ENCODE data around the gene COLEC12.

Gene COLEC12
- total RNA-seq: 0 reads per million in 3 experiments

DNA sequence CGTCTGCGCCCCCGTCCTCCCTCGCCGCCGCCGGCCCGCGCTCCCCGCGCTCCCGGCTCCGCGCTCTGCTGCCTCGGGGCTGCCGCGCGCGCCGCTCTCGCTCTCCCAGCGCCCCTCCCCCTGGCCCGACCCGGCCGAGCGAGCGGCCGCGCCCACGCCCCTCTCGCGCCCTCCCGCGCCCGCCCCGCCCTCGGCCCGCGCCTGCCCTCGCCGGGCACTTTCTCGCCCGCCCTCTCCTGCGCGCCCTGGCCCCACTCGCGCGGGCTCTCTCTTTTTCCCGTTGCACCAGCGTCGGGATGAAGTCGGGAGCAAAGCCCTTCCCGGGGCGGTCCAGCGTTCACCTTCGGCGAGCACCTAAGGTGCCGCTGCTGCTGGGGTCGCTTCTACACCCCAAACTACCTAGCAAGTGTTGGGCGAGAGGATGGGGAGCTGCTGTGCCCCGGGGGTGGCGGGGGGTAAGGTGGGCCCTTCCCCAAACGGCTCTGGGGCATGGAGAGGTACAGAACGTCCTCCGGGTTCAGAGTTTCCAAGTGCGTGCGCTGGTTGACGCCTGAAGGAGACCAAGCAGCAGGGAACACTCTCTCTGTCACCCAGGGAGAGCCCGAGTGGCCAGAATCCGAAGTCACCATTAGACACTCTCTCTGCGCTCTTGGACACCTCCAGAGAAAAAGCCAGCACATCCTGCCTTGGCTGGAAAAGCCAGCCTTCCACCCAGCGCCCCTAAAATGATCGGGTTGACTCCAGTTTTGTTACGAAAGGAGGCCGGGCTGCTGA, at the start of gene COLEC12:
Gene COLEC12, minus strand, starts transcription at position 70 of the 774 bp plus-strand sequence. CDS start 187 bp downstream, outside the sequence.
- DNase-seq: no peak

DNA sequence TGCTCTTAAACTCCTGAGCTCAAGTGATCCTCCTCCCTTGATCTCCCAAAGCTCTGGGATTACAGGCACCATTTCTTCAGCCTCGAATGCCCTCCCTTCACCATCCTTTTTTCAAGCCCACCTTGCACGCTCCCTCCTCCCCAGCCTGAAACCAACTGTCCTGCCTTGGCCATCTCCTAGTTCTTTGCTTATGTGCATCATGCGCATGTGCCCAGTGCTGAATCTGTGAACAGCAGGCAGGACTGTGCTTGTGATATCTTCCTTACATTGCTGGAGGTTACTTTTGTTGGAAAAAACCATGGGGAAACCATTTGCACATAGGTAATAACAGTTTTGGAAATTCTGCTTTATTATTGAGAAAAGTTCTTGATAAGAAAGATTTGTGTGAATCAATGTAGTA, 49.5 kb upstream of the COLEC12 start:
- no peak for DNase-seq

DNA sequence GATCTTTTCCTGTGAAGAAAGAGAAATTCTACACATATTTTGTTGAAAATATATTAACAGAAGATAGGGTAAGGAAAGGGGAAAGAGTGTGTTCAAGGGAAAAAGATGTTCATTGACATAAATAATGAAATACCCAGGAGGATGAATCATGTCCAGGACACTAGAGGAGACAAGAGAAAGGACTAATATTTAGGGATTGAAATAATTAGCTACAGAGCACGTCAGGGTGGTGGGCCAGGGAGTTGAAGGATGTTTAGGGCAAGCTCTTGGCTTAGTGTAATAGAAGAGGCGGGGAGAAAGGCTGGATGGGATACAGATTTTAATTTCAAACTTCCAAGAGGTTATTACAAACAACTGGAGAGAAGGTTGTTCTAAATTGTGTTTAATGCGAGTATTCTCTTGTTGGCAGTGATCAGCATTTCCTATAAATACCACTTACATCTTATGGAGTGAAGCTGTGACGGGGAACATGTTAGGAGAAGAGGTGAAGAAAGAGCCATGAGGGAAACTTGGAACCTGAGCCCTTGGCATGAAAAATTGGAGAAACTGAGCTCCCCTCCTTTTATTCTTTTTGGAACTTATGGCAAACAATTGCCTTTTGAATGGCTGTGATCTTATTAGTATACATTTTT, 43.1 kb upstream of the COLEC12 start:
- DNase-seq: no peak

DNA sequence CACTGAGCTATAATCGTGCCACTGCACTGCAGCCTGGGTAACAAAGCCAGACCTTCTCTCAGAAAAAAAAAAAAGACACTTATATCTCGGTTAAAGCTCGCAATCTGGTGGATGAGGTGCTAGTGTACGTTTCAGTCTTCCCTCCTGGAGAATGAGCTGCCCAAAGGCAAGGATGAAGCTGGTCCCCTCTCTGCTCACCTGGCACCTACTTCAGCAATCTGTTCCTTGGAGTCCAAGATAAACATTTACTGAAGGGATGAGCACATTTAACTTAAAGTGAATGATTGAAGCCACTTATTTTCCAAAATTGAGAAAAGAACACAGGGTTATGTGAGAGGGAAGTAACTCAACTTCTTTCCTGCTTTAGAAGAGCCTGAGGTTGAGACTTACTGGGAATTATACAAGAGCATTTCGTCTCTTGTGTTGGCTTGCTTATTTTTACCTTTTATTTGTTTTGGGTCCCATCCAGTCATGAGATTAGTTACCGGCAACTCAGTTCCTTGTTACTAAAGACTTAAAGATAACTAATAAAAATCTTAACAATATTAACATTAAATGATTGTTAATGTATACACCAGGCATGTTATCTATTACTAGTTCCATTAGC, 33.6 kb upstream of the COLEC12 start:
- DNase-seq: no peak

DNA sequence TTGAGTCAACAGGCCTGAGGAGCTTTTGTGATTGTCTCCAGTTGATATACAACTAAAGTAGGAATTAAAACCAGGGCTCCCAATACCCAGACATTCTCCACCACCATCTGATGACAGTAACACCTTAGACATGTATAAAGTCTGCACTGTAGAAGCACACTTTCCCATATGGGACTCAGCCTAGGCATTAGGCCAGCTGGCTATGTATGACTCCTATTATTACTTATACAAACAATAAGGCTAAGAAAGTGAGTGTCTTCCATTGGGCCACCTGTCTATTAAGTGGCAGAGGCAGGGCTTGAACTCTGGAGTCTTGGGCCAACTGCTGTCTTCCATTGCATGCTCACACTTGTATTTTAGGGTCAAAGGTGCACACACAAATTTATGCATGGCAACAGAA, 32.1 kb upstream of the COLEC12 start:
- DNase-seq: no peak

DNA sequence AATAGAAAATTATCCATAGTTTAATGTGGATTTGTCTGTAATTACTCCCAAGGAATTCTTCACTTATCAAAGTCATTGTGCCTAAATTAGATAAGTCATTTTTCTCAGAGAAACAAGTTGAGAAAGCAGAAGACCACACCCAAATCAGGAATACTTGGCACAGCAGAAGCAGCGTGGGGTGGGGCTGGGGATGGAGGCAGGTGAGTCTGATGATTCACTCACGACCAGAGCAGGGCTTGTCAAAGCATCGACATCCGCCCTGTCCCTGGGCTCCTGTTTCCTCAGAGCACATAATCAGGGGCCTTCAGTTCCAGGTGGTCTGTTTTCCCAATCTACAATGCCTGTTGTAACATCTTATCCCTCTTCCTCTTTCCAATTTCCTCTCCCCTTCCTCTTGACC, 31.5 kb upstream of the COLEC12 start:
- DNase-seq: no peak

DNA sequence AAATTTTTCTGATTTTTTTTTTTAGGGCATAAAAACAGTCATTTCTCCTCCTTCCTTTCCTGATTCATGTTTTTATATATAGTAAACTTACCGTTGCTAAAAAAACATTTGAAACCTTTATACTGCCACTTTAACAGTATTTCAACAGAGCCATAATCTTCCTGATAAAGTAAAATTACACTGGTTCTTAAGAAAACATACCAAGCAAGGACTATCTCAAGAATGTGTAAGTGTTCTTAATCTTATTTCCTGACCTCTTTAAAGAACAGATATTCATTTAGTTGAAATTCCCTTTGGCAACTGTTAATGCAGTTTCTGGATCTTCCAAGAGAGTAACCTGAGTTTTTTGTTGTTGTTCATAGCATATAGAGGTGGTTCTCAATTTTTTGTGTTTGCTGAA, 26.6 kb upstream of the COLEC12 start:
- no peak for DNase-seq

DNA sequence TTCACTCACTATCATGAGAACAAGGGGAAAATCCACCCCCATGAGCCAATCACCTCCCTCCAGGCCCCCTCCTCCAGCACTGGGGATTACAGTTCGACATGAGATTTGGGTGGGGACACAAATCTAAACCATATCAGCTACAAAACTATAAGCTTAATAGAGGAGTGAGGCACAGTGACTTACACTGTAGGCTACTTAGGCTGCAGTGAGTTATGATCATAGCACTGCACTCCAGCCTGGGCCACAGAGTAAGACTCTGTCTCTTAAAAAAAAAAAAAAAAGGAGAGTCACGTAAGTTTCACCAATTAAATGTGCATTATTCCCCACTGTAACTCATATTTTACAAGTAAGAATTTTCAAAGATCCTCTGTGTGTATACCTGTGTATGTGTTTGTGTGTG, 26.2 kb upstream of the COLEC12 start:
- no peak for DNase-seq

DNA sequence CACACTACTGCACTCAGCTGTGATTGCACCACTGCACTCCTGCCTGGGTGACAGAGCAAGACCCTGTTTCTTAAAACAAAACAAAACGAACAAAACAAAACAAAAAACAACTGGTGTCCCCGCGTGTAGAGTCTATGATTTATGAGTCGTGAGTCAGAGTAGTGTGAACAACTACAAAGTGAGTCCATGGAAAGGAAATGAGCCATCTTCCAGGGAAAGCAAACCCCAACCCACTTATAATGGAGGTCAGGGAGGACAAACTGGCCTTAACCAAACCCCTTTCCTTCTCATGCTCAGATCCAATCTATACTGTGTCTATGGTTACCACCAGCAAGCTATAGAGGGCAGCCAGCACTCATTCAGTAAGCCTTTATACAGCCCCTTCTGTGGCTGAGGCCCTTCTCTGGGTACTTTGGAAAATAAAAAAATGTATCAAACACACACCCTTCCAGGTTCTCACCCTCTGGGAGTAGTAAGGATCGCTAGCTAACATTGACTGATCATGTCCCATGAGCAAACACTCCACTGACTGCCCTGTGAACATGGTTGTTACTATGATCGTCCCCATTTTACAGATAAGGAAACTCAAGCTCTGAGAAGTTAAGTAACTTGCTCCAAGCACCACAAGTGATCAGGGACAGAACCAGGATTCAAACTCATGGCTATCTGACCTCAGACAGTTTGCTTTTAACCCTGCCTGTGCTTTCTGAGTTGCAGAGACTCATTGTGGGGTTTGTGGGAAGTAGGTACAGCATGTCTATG, 24.7 kb upstream of the COLEC12 start:
- DNase-seq: no peak

DNA sequence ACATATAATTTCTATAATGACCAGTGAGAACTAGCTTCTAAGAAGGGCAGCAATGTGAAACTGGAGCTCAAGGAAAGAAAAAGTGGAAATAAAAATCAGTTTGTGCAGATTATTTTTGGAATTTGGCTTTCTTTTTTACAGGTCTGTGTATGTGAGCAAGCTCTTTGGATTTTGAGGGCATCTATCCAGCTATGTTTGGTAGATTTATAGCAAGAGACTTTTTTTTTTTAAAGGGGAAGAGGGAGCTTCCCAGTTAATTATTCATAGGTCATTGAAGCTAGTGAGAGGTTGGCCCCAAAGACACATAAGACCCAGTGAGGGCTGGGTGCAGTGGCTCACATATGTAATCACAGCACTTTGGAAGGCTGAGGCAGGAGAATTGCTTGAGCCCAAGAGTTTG, 24.0 kb upstream of the COLEC12 start:
- no peak for DNase-seq

DNA sequence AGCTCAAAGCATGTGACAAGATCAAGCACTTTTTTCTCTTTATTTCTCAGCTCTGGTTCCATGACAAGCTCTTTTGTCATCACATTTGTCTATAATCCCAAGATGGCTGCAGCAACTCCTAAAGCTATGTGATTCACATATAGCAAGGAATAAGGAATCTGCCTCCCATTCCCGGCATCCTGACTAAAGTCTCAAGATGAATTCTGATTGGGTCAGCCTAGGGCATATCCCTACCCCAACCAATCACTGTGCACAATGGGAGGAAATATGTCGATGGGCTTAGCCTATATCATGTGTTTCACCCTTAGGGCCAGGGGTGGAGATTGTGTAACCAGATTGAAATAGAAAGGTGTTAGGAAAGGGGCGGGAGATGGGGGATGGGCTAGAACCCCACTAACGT, 23.1 kb upstream of the COLEC12 start:
- no peak for DNase-seq

DNA sequence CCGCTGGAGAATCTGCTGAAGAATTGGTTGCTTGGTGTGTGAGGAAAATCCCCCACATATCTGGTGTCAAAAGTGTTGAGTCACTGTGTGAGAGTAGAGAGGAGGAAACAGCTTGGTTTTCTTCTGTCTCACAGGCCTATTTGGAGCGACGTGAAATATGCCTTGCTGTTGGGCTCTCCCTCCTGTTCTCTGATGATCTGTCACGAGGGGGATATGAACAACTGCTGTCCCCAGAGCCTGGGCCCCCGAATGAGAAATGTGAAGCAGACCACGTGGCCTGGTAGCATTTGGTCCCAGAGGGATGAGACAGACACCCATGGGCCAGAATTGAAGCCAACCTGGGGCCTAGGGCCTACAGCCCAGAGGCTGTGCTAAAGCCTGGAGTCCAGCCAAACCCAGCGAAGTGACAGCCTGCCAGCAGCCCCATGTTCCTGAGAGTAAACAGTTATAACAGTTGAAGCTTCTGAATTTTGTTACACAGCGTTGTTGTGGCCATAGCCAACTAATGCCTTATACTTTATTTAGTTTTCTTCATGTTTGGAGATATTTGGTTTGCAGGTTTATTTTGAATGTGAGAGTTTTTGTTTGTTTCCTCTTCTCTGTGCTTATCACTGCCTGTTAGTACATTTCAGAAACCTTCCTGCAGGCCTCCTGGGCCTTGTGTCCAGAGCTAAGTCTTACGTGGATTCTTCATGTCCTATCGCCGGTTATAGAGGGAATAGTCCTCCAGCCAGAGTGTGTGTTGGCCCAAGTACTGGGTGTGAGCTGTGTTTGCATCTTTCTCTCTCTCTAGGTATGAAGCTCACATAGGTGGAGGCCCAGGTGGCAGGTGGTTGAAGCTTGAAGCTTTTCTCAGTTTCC, 18.7 kb upstream of the COLEC12 start:
- no peak for DNase-seq

DNA sequence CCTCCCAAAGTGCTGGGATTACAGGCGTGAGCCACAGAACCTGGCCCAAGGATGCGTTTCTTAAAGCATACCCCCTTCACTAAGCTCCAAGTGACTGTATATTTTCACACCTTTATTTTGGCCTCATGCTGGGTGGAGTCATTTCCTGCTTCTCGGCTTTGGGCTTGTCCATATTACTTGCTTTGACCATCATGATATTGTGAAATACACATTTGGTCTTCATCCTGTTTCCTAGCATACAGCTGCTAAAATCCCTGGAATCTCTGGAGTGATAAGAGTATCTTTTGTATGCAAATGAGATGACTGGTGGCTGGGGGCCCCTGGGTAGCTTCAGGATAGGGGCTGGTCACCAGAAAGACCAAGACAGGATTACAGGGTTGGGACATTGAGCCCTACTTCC, 17.6 kb upstream of the COLEC12 start:
- DNase-seq: no peak

DNA sequence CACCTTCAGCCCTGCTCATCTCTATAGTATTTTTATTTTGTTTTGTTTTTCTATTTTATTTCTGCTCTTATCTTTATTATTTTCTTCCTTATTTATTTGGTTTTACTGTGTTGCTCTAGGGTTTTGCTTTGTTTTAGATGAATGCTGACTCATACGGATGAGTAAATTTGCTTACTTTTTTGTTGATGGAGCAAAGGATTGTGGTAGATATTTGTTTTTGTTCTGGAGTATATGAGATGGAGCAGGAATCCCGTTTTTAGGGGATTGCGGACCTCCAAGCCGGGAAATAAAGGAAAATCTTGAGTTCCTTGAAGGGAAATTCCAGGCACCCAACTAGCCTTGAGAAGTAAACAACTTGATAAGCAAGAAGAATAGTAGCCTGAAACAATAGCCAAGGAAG, 15.3 kb upstream of the COLEC12 start:
- no peak for DNase-seq

DNA sequence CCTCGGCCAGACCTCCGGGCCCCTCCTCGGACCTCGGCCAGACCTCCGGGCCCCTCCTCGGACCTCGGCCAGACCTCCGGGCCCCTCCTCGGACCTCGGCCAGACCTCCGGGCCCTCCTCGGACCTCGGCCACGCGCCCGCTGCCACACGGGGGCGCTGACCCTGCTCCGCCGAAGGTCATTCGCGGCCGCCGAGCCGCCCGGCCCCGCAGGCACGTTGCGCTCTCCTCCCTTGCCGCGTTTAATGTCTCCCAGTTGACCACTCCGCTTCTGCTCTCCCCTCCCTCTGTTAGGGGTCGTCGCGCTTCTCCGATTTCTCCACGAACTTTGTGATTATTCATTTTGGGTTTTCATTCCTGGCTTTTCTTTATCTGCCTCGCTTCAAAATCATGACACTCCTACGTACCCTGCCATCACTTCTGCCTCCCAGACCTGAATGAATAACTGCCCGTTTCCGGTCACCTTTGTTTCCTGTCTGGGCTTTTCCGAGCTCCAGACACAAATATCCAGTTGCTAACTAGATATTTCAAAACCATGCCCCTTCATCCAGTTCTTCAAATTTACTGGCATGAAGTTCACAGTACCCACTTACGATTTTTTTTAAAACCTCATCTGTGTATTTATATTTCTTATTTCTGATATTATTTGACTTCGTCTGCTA, 14.8 kb upstream of the COLEC12 start:
- no peak for DNase-seq

DNA sequence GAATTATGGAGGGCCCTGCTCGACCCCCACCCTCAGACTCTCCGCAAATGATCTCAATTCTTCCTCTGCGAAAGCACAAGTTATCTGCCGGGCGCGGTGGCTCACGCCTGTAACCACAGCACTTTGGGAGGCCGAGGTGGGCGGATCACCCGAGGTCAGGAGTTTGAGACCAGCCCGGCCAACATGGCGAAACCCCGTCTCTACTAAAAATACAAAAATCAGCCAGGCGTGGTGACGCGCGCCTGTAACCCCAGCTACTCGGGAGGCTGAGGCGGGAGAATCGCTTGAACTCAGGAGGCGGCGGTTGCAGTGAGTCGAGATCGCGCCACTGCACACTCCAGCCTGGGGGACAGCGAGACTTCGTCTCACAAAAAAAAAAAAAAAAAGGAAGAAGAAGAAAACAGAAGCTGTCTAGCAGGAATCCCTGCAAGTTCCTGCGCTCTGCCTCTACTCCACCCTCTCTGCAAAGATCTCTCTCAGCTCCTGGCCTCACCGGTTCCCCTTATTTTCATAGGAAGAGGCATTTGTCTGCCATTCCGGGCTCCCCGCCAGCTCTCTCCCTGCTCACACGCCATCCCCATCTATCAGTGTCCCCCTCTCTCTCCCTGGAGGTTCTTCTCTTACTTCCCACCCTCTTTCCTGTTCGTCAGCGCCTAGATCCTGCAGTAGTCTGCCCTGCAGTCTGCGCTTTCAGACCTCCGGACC, 13.5 kb upstream of the COLEC12 start:
- no peak for DNase-seq

DNA sequence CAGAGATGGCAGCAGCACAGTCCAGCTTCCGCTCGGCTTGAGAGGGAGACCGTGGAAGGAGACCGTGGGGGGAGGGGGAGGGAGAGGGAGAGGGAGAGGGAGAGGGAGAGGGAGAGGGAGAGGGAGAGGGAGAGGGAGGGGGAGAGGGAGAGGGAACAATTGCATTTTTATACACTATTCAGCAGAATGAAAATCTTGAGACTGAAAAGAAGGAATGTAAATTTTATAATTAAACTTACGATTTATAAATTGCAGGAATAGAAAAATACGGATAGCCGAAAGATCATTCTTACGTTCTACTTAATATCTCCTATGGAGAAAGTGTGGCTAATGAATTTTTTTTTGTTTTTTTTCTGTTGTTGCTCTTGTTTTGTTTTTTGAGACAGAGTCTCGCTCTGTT, 12.5 kb upstream of the COLEC12 start:
- DNase-seq: no peak

DNA sequence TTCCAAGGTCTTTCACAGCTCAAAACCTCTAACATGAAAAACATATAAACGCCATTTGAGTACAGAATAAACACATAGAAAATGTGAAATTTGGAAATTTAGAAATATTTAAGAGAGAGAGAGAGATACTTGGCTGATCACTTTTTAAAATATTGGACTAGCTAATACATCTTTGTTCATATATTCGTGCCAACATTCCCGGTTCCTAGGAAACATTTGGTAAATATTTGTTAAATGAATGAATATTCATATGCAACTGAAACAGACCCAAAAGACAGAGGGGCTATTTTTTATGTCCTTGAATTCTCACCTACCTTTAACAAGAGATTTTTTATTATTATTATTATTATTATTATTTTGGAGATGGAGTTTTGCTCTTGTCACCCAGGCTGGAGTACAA, 8.3 kb upstream of the COLEC12 start:
- no peak for DNase-seq

DNA sequence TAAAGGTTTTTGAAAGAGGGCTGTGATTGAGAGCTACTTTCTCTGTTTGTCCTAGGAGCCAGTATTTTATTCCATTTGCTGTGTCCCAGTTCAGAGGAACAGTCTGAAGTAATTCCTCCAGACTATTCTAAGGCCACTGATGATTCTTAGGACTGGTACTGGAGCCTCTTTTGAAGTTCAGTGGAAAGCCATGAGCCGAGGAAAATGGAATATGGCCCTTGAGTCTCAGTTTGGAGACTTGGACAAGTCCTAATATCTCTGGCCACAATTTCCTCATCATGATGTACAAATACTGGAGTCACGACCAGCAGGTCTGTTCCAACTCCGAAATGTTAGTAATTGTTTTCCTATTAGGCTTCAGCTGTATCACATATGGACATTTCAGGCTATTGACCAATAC, 7.1 kb upstream of the COLEC12 start:
- DNase-seq: no peak

DNA sequence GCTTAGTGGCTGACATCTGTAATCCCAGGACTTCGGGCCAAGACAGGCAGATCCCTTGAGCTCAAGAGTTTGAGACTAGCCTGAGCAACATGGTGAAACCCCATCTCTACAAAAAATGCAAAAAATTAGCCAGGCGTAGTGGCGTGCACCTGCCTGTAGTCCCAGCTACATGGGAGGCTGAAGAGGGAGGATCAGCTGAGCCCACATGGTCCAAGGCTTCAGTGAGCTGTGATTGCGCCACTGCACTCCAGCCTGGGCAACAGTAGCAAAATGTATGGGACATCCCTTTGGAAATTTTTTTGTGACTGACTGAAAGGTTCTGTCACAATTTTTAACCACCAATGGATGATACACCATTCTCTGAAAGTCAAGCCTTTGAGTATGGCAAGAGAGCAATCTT, 6.3 kb upstream of the COLEC12 start:
- DNase-seq: no peak

DNA sequence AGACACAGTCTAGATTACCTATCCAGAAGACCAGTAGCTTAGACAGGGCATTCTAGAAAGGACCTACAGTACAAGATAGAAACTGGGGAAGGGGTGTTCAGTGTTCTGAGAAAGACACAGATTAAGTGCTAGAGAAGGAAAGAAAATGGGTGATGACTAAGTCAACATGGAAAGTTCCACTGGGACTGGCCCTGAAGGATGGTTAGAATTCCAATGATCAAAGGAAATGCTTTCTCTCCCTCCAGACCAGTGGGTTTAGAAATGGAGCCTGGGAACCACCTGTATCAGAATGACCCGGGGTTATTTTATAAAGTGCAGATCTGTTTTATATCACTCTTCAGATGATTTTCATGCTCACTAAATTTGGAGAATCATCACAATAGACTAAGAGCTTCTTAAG, 5.8 kb upstream of the COLEC12 start:
- no peak for DNase-seq

Measured in central memory CD4-positive, alpha-beta T cell (primary cell).